Epithelial cell of proximal tubule (primary cell): ENCODE measurements around the gene ADAMTS15. TPM values are rescaled to one million over a fixed set of nuclear protein-coding genes. Genes with fewer than 3 reads are reported as not detected.

ENCODE experiments used
- DNase-seq: peaks from one replicate; pipeline ENCODE4 v3.0.0-alpha.2; 2011; ENCODE audit warnings: low read depth
- H3K4me3 ChIP-seq: 2 replicates; pipeline ENCODE4 v1.5.1; 2011; ENCODE audit warnings: low read depth, mild to moderate bottlenecking, low read length
- CTCF ChIP-seq: conservative IDR thresholded peaks from 2 replicates; pipeline ENCODE4 v1.5.1; 2012; ENCODE audit warnings: low read depth, mild to moderate bottlenecking, low read length
- total RNA-seq: library from RNA; depleted of rRNA; stranded (reverse); fragments of >200 nt; gene quantifications from 2 replicates; pipeline ENCODE4 v1.2.3, GENCODE V29; 2015

Gene ADAMTS15
- total RNA-seq, 1 donor from 2014 or later: 0.58 TPM

- no peak for DNase-seq
- H3K4me3 ChIP-seq: no peak overlapping the region
- TF ChIP-seq CTCF: no peak
Observed at GRCh38 chr11:130480186-130480585, 31.7 kb downstream of the ADAMTS15 start.

- no peak for TF ChIP-seq CTCF
- H3K4me3 ChIP-seq: no peak overlapping the region
- no peak for DNase-seq
Observed at GRCh38 chr11:130480711-130481140, 32.3 kb downstream of the ADAMTS15 start.

- no peak overlapping the region for H3K4me3 ChIP-seq
- TF ChIP-seq CTCF: no peak
- no peak for DNase-seq
Observed at GRCh38 chr11:130483124-130483523, 34.7 kb downstream of the ADAMTS15 start.

- TF ChIP-seq CTCF: no peak
- DNase-seq: no peak
- H3K4me3 ChIP-seq: no peak overlapping the region
Observed at GRCh38 chr11:130485983-130486382, 37.5 kb downstream of the ADAMTS15 start.

GRCh38 chr11:130486391-130486836 lies 38.0 kb downstream of the ADAMTS15 start:
- no peak overlapping the region for H3K4me3 ChIP-seq
- TF ChIP-seq CTCF: no peak
- DNase-seq: no peak

- DNase-seq: no peak
- H3K4me3 ChIP-seq: no peak overlapping the region
- no peak for TF ChIP-seq CTCF
Observed at GRCh38 chr11:130486987-130487923, 38.8 kb downstream of the ADAMTS15 start.
